ENCODE results near the gene SLC35E4. TPM values are rescaled to one million over a fixed set of nuclear protein-coding genes. Genes with fewer than 3 reads are reported as not detected.
"Not testable (repeated sequence)": the region's sequence is repeated elsewhere in the genome, so short reads cannot be mapped to it uniquely, and the experiment has no call there.

The SLC35E4 gene
- total RNA-seq, 2 experiments from 2014 or later = 2.1 to 2.9 TPM

- H3K4me3 Mint-ChIP-seq = no peak overlapping the region
Measured at GRCh38 chr22:30673136-30673535, 37.6 kb downstream of the SLC35E4 start.

GRCh38 chr22:30674482-30674881 is 38.9 kb downstream of the SLC35E4 start:
- Mint-ChIP-seq H3K36me3 (ENCODE audit: low read depth) (no peaks in the 10 kb centered on the region), H3K4me1 (ENCODE audit: low read depth) (no peaks in the 10 kb centered on the region), H3K27ac (no peak overlapping the region), H3K4me3 (no peak overlapping the region), H3K9me3 (no peaks in the 10 kb centered on the region), H3K27me3 (peaks cover 22% of the 10 kb centered on the region)
- no peak for TF ChIP-seq CTCF (IDR thresholded peaks at IDR 0.05)
- Histone ChIP-seq H3K27me3 (ENCODE audit: control insufficient read depth in 1 of 2, insufficient read depth in 2 of 2, low read length in 2 of 2) (no peaks in the 10 kb centered on the region), H3K36me3 (ENCODE audit: insufficient read depth, low read length) (no peaks in the 10 kb centered on the region), H3K27ac (ENCODE audit: low read depth in 1 of 2, low read length in 2 of 2) (no peak overlapping the region), H3K4me3 (ENCODE audit: low read length) (no peak overlapping the region), H3K9me3 (ENCODE audit: control insufficient read depth in 1 of 2, insufficient read depth in 1 of 2, low read length in 2 of 2) (no peaks in the 10 kb centered on the region), H3K4me1 (ENCODE audit: insufficient read depth, low read length) (no peaks in the 10 kb centered on the region)
- DNase-seq = no peak
- intact Hi-C loops (cut with DNase I, micrococcal nuclease) = no loop called here
- POLR2A ChIA-PET = no interaction called here
- CTCF ChIA-PET = interaction anchor here (1.4 kb wide), 1 partner anchor 40 kb away, joined by 4 read pairs; no protein-coding TSS in a partner anchor
- no peak for ATAC-seq (ENCODE audit: poor library complexity)

More at GRCh38 chr22:30673136-30673535, 37.6 kb downstream of the SLC35E4 start:
- no peaks in the 10 kb centered on the region for H3K27me3 ChIP-seq (ENCODE audit: control insufficient read depth in 1 of 2, insufficient read depth in 2 of 2, low read length in 2 of 2)
- CTCF ChIA-PET = no interaction called here
- H3K4me1 ChIP-seq (ENCODE audit: insufficient read depth, low read length) = peaks cover 4% of the 10 kb centered on the region
- ATAC-seq (ENCODE audit: poor library complexity) = no peak
- H3K9me3 ChIP-seq (ENCODE audit: control insufficient read depth in 1 of 2, insufficient read depth in 1 of 2, low read length in 2 of 2) = no peaks in the 10 kb centered on the region
- DNase-seq = no peak
- no peaks in the 10 kb centered on the region for H3K36me3 ChIP-seq (ENCODE audit: insufficient read depth, low read length)
- H3K27me3 Mint-ChIP-seq = peaks cover 16% of the 10 kb centered on the region
- H3K4me1 Mint-ChIP-seq (ENCODE audit: low read depth) = no peaks in the 10 kb centered on the region
- no peak overlapping the region for H3K27ac ChIP-seq (ENCODE audit: low read depth in 1 of 2, low read length in 2 of 2)
- no peaks in the 10 kb centered on the region for H3K9me3 Mint-ChIP-seq
- no peak overlapping the region for H3K27ac Mint-ChIP-seq
- intact Hi-C loops (cut with DNase I, micrococcal nuclease) = no loop called here
- H3K4me3 ChIP-seq (ENCODE audit: low read length) = no peak overlapping the region
- no peak for TF ChIP-seq CTCF (IDR thresholded peaks at IDR 0.05)
- POLR2A ChIA-PET = no interaction called here
- H3K36me3 Mint-ChIP-seq (ENCODE audit: low read depth) = no peaks in the 10 kb centered on the region

GRCh38 chr22:30675436-30675835 is 39.9 kb downstream of the SLC35E4 start:
- POLR2A ChIA-PET = interaction anchor here (0.6 kb wide), 1 partner anchor 166 kb away, joined by 3 read pairs; no protein-coding TSS in a partner anchor
- Histone ChIP-seq H3K4me1 (ENCODE audit: insufficient read depth, low read length) (no peaks in the 10 kb centered on the region), H3K9me3 (ENCODE audit: control insufficient read depth in 1 of 2, insufficient read depth in 1 of 2, low read length in 2 of 2) (no peaks in the 10 kb centered on the region), H3K27ac (ENCODE audit: low read depth in 1 of 2, low read length in 2 of 2) (no peak overlapping the region), H3K27me3 (ENCODE audit: control insufficient read depth in 1 of 2, insufficient read depth in 2 of 2, low read length in 2 of 2) (no peaks in the 10 kb centered on the region), H3K4me3 (ENCODE audit: low read length) (no peak overlapping the region), H3K36me3 (ENCODE audit: insufficient read depth, low read length) (no peaks in the 10 kb centered on the region)
- Mint-ChIP-seq H3K9me3 (no peaks in the 10 kb centered on the region), H3K36me3 (ENCODE audit: low read depth) (no peaks in the 10 kb centered on the region), H3K27ac (no peak overlapping the region), H3K27me3 (peaks cover 23% of the 10 kb centered on the region), H3K4me1 (ENCODE audit: low read depth) (no peaks in the 10 kb centered on the region), H3K4me3 (no peak overlapping the region)
- CTCF ChIA-PET = no interaction called here
- intact Hi-C loops (cut with DNase I, micrococcal nuclease) = no loop called here
- TF ChIP-seq CTCF (IDR thresholded peaks at IDR 0.05) = no peak
- DNase-seq = no peak
- no peak for ATAC-seq (ENCODE audit: poor library complexity)

- ATAC-seq (ENCODE audit: poor library complexity); DNase-seq; H3K4me1 ChIP-seq (ENCODE audit: insufficient read depth, low read length); H3K4me3 Mint-ChIP-seq; H3K27me3 ChIP-seq (ENCODE audit: control insufficient read depth in 1 of 2, insufficient read depth in 2 of 2, low read length in 2 of 2); intact Hi-C loops (cut with DNase I, micrococcal nuclease); H3K27ac Mint-ChIP-seq; H3K4me1 Mint-ChIP-seq (ENCODE audit: low read depth); H3K36me3 ChIP-seq (ENCODE audit: insufficient read depth, low read length); POLR2A ChIA-PET; H3K4me3 ChIP-seq (ENCODE audit: low read length); H3K36me3 Mint-ChIP-seq (ENCODE audit: low read depth); H3K9me3 Mint-ChIP-seq; H3K27ac ChIP-seq (ENCODE audit: low read depth in 1 of 2, low read length in 2 of 2); CTCF ChIA-PET; H3K9me3 ChIP-seq (ENCODE audit: control insufficient read depth in 1 of 2, insufficient read depth in 1 of 2, low read length in 2 of 2): not testable (repeated sequence)
- peaks cover 23% of the 10 kb centered on the region for H3K27me3 Mint-ChIP-seq
Measured at GRCh38 chr22:30676565-30676964, 41.0 kb downstream of the SLC35E4 start.

GRCh38 chr22:30679895-30680690 is 44.5 kb downstream of the SLC35E4 start:
- H3K9me3 ChIP-seq (ENCODE audit: control insufficient read depth in 1 of 2, insufficient read depth in 1 of 2, low read length in 2 of 2); H3K27ac ChIP-seq (ENCODE audit: low read depth in 1 of 2, low read length in 2 of 2); H3K4me1 ChIP-seq (ENCODE audit: insufficient read depth, low read length); ATAC-seq (ENCODE audit: poor library complexity); H3K9me3 Mint-ChIP-seq; POLR2A ChIA-PET; H3K4me3 Mint-ChIP-seq; H3K27ac Mint-ChIP-seq; DNase-seq; H3K36me3 Mint-ChIP-seq (ENCODE audit: low read depth); H3K4me1 Mint-ChIP-seq (ENCODE audit: low read depth); H3K36me3 ChIP-seq (ENCODE audit: insufficient read depth, low read length); intact Hi-C loops (cut with DNase I, micrococcal nuclease); H3K4me3 ChIP-seq (ENCODE audit: low read length); H3K27me3 ChIP-seq (ENCODE audit: control insufficient read depth in 1 of 2, insufficient read depth in 2 of 2, low read length in 2 of 2): not testable (repeated sequence)
- peaks cover 26% of the 10 kb centered on the region for H3K27me3 Mint-ChIP-seq
- CTCF ChIA-PET = interaction anchor here (0.6 kb wide), 2 partner anchors 14 to 628 kb away, joined by 3 read pairs; no protein-coding TSS in a partner anchor
